ENCODE measurements around the gene CDH13. TPM values are rescaled to one million over a fixed set of nuclear protein-coding genes. Genes with fewer than 3 reads are reported as not detected.
A peak's percentile ranks its signal among the peaks of the same experiment; 100 is the strongest.

CDH13 gene
- total and polyA plus RNA-seq, 9 of the 15 experiments (the other 6 are each of a cell fraction or from before 2014, with no cell fraction given): 0.03 TPM; not detected in 8

GRCh38 chr16:83298541-83298940 lies 671.8 kb downstream of the CDH13 start (continued):
- TF ChIP-seq NKRF (IDR thresholded peaks at IDR 0.05; ENCODE audit: borderline replicate concordance): no peak

GRCh38 chr16:83300326-83300725 lies 673.6 kb downstream of the CDH13 start:
- no peak overlapping the region for H3K4me3 ChIP-seq
- FAIRE-seq (no peak), DNase-seq (ENCODE audit: extremely low read depth in 1 of 4, low spot score in 3 of 4) (no peak), ATAC-seq (no peak)
- H3K36me3 ChIP-seq (ENCODE audit: control insufficient read depth, insufficient read depth, low read length): no peaks in the 10 kb centered on the region
- 2% methylated on average over 3 of the region's 3 CpGs for WGBS (ENCODE audit: insufficient coverage, low coverage, missing lambda C conversion rate)
- TF ChIP-seq PTBP1 (IDR thresholded peaks at IDR 0.05; ENCODE audit: low read depth, low read length) (no peak), ZNF146 (CRISPR knock-in tag; IDR thresholded peaks at IDR 0.05; ENCODE audit: unreplicated experiment) (no peak), POLR2H (tag; IDR thresholded peaks at IDR 0.05; ENCODE audit: low read depth) (no peak), EWSR1 (IDR thresholded peaks at IDR 0.05; ENCODE audit: borderline replicate concordance, low read depth, partially characterized antibody) (no peak), NFIX (CRISPR knock-in tag; IDR thresholded peaks at IDR 0.05; ENCODE audit: low read depth) (peak; percentile 83), NFIC (IDR thresholded peaks at IDR 0.05) (peak; percentile 82)
- no peak overlapping the region for H3K4me2 ChIP-seq (ENCODE audit: insufficient read depth, low read length)
- H3K79me2 ChIP-seq (ENCODE audit: control insufficient read depth, insufficient read depth, low read length): no peaks in the 10 kb centered on the region
- no peaks in the 10 kb centered on the region for H4K20me1 ChIP-seq (replicated peaks; ENCODE audit: control insufficient read depth, insufficient read depth, low read length)
- no peak overlapping the region for H2AFZ ChIP-seq (ENCODE audit: low read depth, low read length)
- H3K4me1 ChIP-seq (replicated peaks in 1 of 2; ENCODE audit: control insufficient read depth in 2 of 2, insufficient read depth in 2 of 2, low read length in 2 of 2): no peaks in the 10 kb centered on the region
- intact Hi-C loops (cut with micrococcal nuclease) (no loop called here), in situ Hi-C loops (cut with MboI) (no loop called here)
- BruUV-seq (replicated peaks): no TSS peak
- no peak overlapping the region for H3K9ac ChIP-seq (ENCODE audit: insufficient read depth in 1 of 2, low read depth in 2 of 2, low read length in 2 of 2)
- CTCF ChIA-PET (ENCODE audit: low intra/inter-chr PET ratio): no interaction called here
- no peaks in the 10 kb centered on the region for H3K27me3 ChIP-seq (ENCODE audit: control insufficient read depth in 2 of 2, insufficient read depth in 2 of 2, low read length in 2 of 2)
- H3K9me3 ChIP-seq (replicated peaks; ENCODE audit: control insufficient read depth, insufficient read depth, low read depth, low read length): no peaks in the 10 kb centered on the region
- H3K27ac ChIP-seq (ENCODE audit: extremely low read depth, low read depth, low read length): no peak overlapping the region
- POLR2A ChIA-PET: no interaction called here
- H3K9me1 ChIP-seq (ENCODE audit: control insufficient read depth, insufficient read depth, low read length): no peaks in the 10 kb centered on the region

Measured in K562 (cell line).